Ecto neural progenitor cell (in vitro differentiated cells): ENCODE measurements around the gene ZCCHC14.

Source experiments
- DNase-seq: peaks from one replicate; pipeline ENCODE4 v3.0.0-alpha.2; 2018; ENCODE audit warnings: low spot score

ZCCHC14 gene

DNA sequence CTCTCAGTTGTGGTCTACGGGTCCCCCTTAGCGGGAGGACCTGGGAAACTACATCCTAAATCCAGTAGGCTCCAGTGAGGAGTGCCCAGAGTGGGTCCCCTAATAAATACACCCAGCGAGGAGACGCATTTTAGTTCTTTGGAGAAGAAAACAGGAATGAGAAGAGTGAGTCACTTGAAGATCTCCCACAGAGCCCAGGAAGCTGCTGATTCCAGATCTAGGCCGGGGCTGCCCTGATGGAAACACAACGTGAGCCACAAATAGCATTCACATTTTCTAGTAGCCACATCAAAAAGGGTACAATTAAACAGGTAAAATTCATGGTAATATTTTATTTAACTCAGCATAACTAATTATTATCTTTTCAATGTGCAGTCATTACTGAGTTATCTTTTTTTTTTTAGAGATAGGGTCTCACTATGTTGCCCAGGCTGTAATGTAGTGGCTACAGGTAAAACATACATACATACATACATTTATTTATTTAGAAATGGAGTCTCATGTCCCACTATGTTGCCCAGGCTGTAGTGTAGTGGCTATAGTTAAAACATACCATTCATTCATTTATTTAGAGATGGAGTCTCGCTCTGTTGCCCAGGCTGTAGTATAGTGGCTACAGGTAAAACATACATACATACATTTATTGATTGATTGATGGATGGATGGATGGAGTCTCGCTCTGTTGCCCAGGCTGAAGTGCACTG lies 130.8 kb downstream of the ZCCHC14 start:
- DNase-seq: no peak

DNA sequence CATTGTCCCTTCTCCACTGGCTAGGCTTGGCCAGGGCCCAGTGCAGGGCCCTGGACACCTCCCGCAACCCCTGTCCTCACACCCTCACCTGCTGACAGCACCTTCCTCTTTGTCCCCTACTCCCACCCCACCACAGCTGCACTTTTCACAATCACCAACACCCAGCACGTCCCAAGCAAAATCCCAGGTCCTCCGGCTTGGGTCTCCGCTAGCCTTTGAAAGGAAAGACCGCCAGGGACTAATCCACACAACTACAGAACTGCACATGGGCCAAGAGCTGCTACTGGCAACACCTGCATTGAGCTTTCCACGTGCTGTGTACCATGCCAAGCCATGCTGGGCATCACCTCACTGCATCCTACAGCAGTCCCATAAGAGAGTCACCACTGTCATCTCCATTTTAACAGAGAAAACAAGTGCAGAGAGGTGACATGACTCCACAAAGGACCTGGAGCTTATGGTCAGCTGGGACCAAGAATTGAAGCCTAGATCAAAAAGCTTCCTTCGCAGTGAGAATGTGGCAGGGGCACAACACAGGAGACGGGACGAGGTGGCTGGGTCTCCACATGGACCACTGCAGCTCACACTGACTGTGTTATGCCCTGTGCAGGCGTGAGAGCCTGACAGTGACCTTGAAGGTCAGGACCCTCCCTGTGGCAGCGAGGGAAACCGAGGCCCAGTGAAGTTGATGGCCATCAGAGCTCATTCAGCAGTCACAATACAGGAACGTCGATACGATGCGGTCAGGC lies 131.8 kb downstream of the ZCCHC14 start:
- DNase-seq: no peak

DNA sequence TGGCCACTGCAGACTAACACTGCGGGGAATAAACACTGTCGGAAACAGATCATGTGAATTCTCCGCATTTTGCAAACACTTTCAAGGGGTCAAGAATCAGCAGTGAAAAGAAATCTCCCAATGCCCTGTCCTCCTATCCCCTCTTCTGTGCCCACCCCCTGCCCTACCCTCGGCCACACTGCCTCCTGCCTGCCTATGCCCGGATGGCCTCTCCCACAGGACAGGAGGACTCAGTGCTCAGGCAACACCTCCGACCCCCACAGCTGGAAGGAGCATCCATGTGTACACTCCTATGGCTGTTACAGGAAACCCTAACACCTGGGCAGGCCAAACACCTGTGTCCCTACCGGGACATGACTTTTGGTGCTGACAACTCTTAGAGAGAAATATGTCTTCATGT lies 133.7 kb downstream of the ZCCHC14 start:
- DNase-seq: no peak

DNA sequence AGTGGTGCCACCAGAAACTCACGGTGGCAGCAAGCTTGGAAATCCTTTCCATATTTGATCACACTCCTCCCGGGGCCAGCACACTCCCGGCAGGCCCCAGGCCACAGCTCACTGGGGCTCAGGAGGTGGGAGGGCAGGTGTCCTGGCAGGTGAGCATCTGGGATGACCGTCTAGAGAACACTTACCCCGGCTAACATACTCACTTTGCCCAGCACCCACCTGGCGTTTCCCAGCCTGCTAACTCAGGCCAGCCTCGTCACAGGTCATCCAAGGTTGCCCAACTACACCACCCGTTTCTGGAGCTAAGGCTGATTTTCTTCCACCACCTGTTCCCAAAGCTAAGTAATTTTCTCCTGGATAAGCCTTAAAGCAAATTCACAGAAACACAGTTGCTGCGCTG lies 134.1 kb downstream of the ZCCHC14 start:
- DNase-seq: no peak

DNA sequence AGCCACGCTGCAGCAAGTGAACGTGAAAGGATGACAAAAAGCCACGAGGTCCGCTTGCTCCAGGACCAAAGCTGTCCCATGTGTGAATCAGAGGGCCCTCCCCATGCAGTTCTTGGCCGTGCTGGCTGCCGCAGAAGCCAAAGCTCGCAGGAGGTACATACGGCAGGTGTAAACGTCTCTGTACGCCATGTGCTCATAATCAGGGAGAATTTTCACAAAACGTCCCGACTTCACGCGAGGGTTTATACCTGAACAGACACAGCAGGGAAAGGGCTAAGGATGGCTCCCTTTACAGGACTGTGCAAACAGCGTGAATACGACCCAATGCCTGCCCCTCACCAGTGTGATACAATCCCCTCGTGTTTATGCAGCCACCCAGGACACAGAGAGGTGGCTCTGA lies 134.6 kb downstream of the ZCCHC14 start:
- DNase-seq: no peak

DNA sequence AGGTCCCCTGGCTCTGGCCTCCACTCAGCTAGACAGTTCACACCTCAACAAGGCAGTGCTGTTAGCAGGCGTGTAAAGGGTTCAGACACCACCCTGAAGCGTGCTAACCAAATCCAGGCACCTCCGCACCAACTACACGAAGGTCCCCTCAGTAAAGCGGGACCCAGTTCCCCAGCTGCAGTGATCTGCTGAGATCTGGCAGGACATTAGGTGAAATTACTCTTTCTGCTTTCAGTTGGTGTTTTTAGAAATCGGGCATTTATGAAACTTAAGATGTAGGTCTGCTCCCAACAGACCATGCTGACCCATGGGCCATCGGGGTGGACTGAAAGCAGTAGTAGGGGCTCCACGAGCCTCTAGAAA lies 136.4 kb downstream of the ZCCHC14 start:
- DNase-seq: no peak
